OCI-M2 (cell line): ENCODE results near the gene CEMIP2.
"Not testable (repeated sequence)": the region's sequence is repeated elsewhere in the genome, so short reads cannot be mapped to it uniquely, and the experiment has no call there.

Experiments
- DNase-seq: peaks from one replicate; lab custom pipeline; 2025; ENCODE audit not compliant: unreplicated experiment; lab: John Stamatoyannopoulos, UW

The CEMIP2 gene

GRCh38 chr9:71768388-71769174 lies at the start of gene CEMIP2:
TSS of gene CEMIP2 (minus strand) at chr9:71768513. CDS start at chr9:71750373, 18,140 bp downstream.
- DNase-seq, result peak; percentile 5

- DNase-seq, result no peak
Measured at GRCh38 chr9:71816916-71817451, 48.7 kb upstream of the CEMIP2 start.

- no peak for DNase-seq
Measured at GRCh38 chr9:71814815-71815214, 46.5 kb upstream of the CEMIP2 start.

- DNase-seq, result no peak
Measured at GRCh38 chr9:71814226-71814625, 45.9 kb upstream of the CEMIP2 start.

GRCh38 chr9:71812385-71812784 lies 44.1 kb upstream of the CEMIP2 start:
- DNase-seq, result no peak

GRCh38 chr9:71808068-71808467 lies 39.8 kb upstream of the CEMIP2 start:
- no peak for DNase-seq

GRCh38 chr9:71806901-71807307 lies 38.6 kb upstream of the CEMIP2 start:
- DNase-seq, result no peak

GRCh38 chr9:71805096-71805495 lies 36.8 kb upstream of the CEMIP2 start:
- not testable (repeated sequence) for DNase-seq

- DNase-seq, result no peak
Measured at GRCh38 chr9:71801826-71802225, 33.5 kb upstream of the CEMIP2 start.

- DNase-seq, result no peak
Measured at GRCh38 chr9:71797266-71797665, 29.0 kb upstream of the CEMIP2 start.

- DNase-seq, result no peak
Measured at GRCh38 chr9:71796100-71796767, 27.9 kb upstream of the CEMIP2 start.

- no peak for DNase-seq
Measured at GRCh38 chr9:71795097-71795813, 26.9 kb upstream of the CEMIP2 start.

- no peak for DNase-seq
Measured at GRCh38 chr9:71793386-71794105, 25.2 kb upstream of the CEMIP2 start.

- DNase-seq, result no peak
Measured at GRCh38 chr9:71791875-71792274, 23.6 kb upstream of the CEMIP2 start.

- no peak for DNase-seq
Measured at GRCh38 chr9:71790296-71790695, 22.0 kb upstream of the CEMIP2 start.

GRCh38 chr9:71783120-71783523 lies 14.8 kb upstream of the CEMIP2 start:
- no peak for DNase-seq

GRCh38 chr9:71781391-71781790 lies 13.1 kb upstream of the CEMIP2 start:
- DNase-seq, result no peak

- DNase-seq, result no peak
Measured at GRCh38 chr9:71780953-71781352, 12.6 kb upstream of the CEMIP2 start.

- DNase-seq, result no peak
Measured at GRCh38 chr9:71778085-71778484, 9.8 kb upstream of the CEMIP2 start.

- no peak for DNase-seq
Measured at GRCh38 chr9:71774920-71775319, 6.6 kb upstream of the CEMIP2 start.

GRCh38 chr9:71772726-71773125 lies 4.4 kb upstream of the CEMIP2 start:
- no peak for DNase-seq
